Lower leg skin (tissue), 4 donors: Measurements from ENCODE around the gene ISG15. TPM values are rescaled to one million over a fixed set of nuclear protein-coding genes. Genes with fewer than 3 reads are reported as not detected.

Experiments used
- DNase-seq, 2 donors: peaks; one replicate each; pipeline ENCODE4 v3.0.0-alpha.2; 2019; ENCODE audit warnings: low spot score in 2 of 2
- H3K4me3 ChIP-seq: fragments of 200-600 bp; sonication (generic); 2 replicates; pipeline ENCODE4 v1.5.1; 2017; ENCODE audit warnings: mild to moderate bottlenecking, low read depth; ENCODE audit not compliant: poor library complexity, severe bottlenecking
- CTCF ChIP-seq, 3 donors: fragments of 450-650 bp; IDR thresholded peaks; one replicate each; pipeline ENCODE4 v1.5.1; 2016; ENCODE audit warnings: antibody characterized with exemption in 3 of 3, mild to moderate bottlenecking in 3 of 3, moderate library complexity in 2 of 3
- POLR2A ChIP-seq, 2 donors: fragments of 450-650 bp; IDR thresholded peaks; one replicate each; pipeline ENCODE4 v1.6.1; 2016 to 2017; ENCODE audit warnings: antibody characterized with exemption in 2 of 2, mild to moderate bottlenecking in 1 of 2, moderate library complexity in 1 of 2
- WGBS, 2 donors: methylation state at CpG; one replicate each; pipeline ENCODE4 v1.1.5; 2018; 5-methylcytosine and 5-hydroxymethylcytosine counted together
- intact Hi-C: fragments of 100-400 bp; cut with DNase I; formaldehyde crosslinking; loops from one replicate; pipeline ENCODE4 v1.15.0; 2023; ENCODE audit warnings: low total_unique reads
- total RNA-seq, 4 donors: library from RNA; depleted of rRNA; stranded (reverse); fragments of >200 nt; gene quantifications; one replicate each; pipeline ENCODE4 v1.1.0, GENCODE V29; 2016

Gene ISG15
- total RNA-seq, 4 donors from 2014 or later = 3.6 to 12.9 (median 6.0) TPM

GRCh38 chr1:979744-980072, 33.6 kb upstream of the ISG15 start:
- no peak for DNase-seq
- TF ChIP-seq CTCF (IDR thresholded peaks at IDR 0.05) (no peak), POLR2A (IDR thresholded peaks at IDR 0.05) (no peak)
- intact Hi-C loops = no loop called here
- H3K4me3 ChIP-seq = no peak overlapping the region
- 56 to 64% methylated on average over 9 of the region's 9 CpGs for WGBS, 2 donors

GRCh38 chr1:980137-980571, 33.1 kb upstream of the ISG15 start:
- WGBS, 2 donors = 46 to 54% methylated on average over 11 to 13 of the region's 13 CpGs
- TF ChIP-seq CTCF (IDR thresholded peaks at IDR 0.05) (no peak), POLR2A (IDR thresholded peaks at IDR 0.05) (no peak)
- intact Hi-C loops = no loop called here
- H3K4me3 ChIP-seq = no peak overlapping the region
- no peak for DNase-seq

GRCh38 chr1:980602-981395, 32.5 kb upstream of the ISG15 start:
- DNase-seq = no peak
- TF ChIP-seq POLR2A (IDR thresholded peaks at IDR 0.05) (no peak), CTCF (IDR thresholded peaks at IDR 0.05) (no peak)
- intact Hi-C loops = no loop called here
- WGBS, 2 donors = 64 to 68% methylated on average over 23 to 28 of the region's 35 CpGs
- H3K4me3 ChIP-seq = no peak overlapping the region

- no peak overlapping the region for H3K4me3 ChIP-seq
- no peak for DNase-seq
- 78 to 80% methylated on average over 8 to 21 of the region's 21 CpGs for WGBS, 2 donors
- intact Hi-C loops = no loop called here
- TF ChIP-seq POLR2A (IDR thresholded peaks at IDR 0.05) = no peak
- no peak for TF ChIP-seq CTCF (IDR thresholded peaks at IDR 0.05)
Measured at GRCh38 chr1:981491-981954, 31.8 kb upstream of the ISG15 start.

GRCh38 chr1:981955-982558, 31.2 kb upstream of the ISG15 start, which contains the start of gene PERM1:
TSS of gene PERM1 (minus strand) at chr1:982093. CDS start at chr1:981029, 1,064 bp downstream.
- TF ChIP-seq CTCF (IDR thresholded peaks at IDR 0.05) (no peak), POLR2A (IDR thresholded peaks at IDR 0.05) (no peak)
- no peak within 1 kb of the TSS for H3K4me3 ChIP-seq
- WGBS, 2 donors = 52 to 54% methylated on average over 12 to 18 of the region's 28 CpGs
- intact Hi-C loops = no loop called here
- no peak for DNase-seq
